Neural progenitor cell (in vitro differentiated cells): ENCODE results near the gene SYT17. TPM values are rescaled to one million over a fixed set of nuclear protein-coding genes. Genes with fewer than 3 reads are reported as not detected.

ENCODE experiments used
- DNase-seq: peaks from one replicate; pipeline ENCODE4 v3.0.0-alpha.2; 2016; ENCODE audit warnings: low spot score
- H2AFZ ChIP-seq: fragments of 200-600 bp; sonication (generic); replicated peaks from 2 replicates; pipeline ENCODE4 v1.6.1; 2016; ENCODE audit warnings: antibody characterized with exemption
- H3F3A ChIP-seq: fragments of 200-600 bp; sonication (generic); 2 replicates; pipeline ENCODE4 v1.6.1; 2016; ENCODE audit warnings: antibody characterized with exemption, low read depth
- H3K27ac ChIP-seq: fragments of 200-600 bp; sonication (generic); 2 replicates; pipeline ENCODE4 v1.5.1; 2016; ENCODE audit warnings: mild to moderate bottlenecking
- H3K27me3 ChIP-seq: fragments of 200-600 bp; sonication (generic); 2 replicates; pipeline ENCODE4 v1.6.1; 2016; ENCODE audit warnings: mild to moderate bottlenecking, moderate library complexity
- H3K36me3 ChIP-seq: fragments of 200-600 bp; sonication (generic); 2 replicates; pipeline ENCODE4 v1.5.1; 2016
- H3K4me1 ChIP-seq: fragments of 200-600 bp; sonication (generic); 2 replicates; pipeline ENCODE4 v1.6.1; 2016; ENCODE audit warnings: mixed run types
- H3K4me2 ChIP-seq: fragments of 200-600 bp; sonication (generic); 2 replicates; pipeline ENCODE4 v1.6.1; 2016
- H3K4me3 ChIP-seq: fragments of 200-600 bp; sonication (generic); 2 replicates; pipeline ENCODE4 v1.5.1; 2016
- H3K79me2 ChIP-seq: fragments of 200-600 bp; sonication (generic); 2 replicates; pipeline ENCODE4 v1.6.1; 2016; ENCODE audit warnings: low read depth
- H3K9ac ChIP-seq: fragments of 200-600 bp; sonication (generic); 2 replicates; pipeline ENCODE4 v1.6.1; 2016
- H3K9me3 ChIP-seq: fragments of 200-600 bp; sonication (generic); 2 replicates; pipeline ENCODE4 v1.5.1; 2016; ENCODE audit warnings: low read depth
- H4K20me1 ChIP-seq: fragments of 200-600 bp; sonication (generic); 2 replicates; pipeline ENCODE4 v1.6.1; 2016; ENCODE audit warnings: low read depth
- H3K27ac Mint-ChIP-seq: 3 replicates; pipeline ENCODE4 v1.8.0; 2021; ENCODE audit warnings: mixed read lengths
- H3K27me3 Mint-ChIP-seq: 2 replicates; pipeline ENCODE4 v1.8.0; 2022; ENCODE audit warnings: low read depth, mild to moderate bottlenecking, inconsistent platforms, moderate library complexity, mixed read lengths; ENCODE audit not compliant: insufficient read depth
- H3K36me3 Mint-ChIP-seq: 3 replicates; pipeline ENCODE4 v1.8.0; 2021; ENCODE audit warnings: mixed read lengths
- H3K4me1 Mint-ChIP-seq: 3 replicates; pipeline ENCODE4 v1.8.0; 2021; ENCODE audit warnings: mixed read lengths
- H3K4me3 Mint-ChIP-seq: 3 replicates; pipeline ENCODE4 v1.8.0; 2021; ENCODE audit warnings: mild to moderate bottlenecking, moderate library complexity, mixed read lengths
- H3K9me3 Mint-ChIP-seq: 3 replicates; pipeline ENCODE4 v1.8.0; 2020; ENCODE audit warnings: mixed read lengths
- EZH2 ChIP-seq: fragments of 200-600 bp; sonication (generic); IDR thresholded peaks from 2 replicates; pipeline ENCODE4 v1.6.1; 2017; ENCODE audit warnings: antibody characterized with exemption, mild to moderate bottlenecking, moderate library complexity
- EZH2phosphoT487 ChIP-seq: fragments of 200-600 bp; sonication (generic); IDR thresholded peaks from 2 replicates; pipeline ENCODE4 v1.6.1; 2017; ENCODE audit warnings: antibody characterized with exemption
- total RNA-seq: library from RNA; depleted of rRNA; stranded (reverse); fragments of >200 nt; gene quantifications from 2 replicates; pipeline ENCODE4 v1.2.3, GENCODE V29; 2015; ENCODE audit warnings: low replicate concordance
- TF ChIP-seq, protein P1 (sequence below): fragments of 200-600 bp; sonication (generic); IDR thresholded peaks from 2 replicates; pipeline ENCODE4 v1.5.1; 2017; ENCODE audit warnings: antibody characterized with exemption, mild to moderate bottlenecking

The SYT17 gene
- total RNA-seq, 1 donor from 2014 or later, result 7.2 TPM

GRCh38 chr16:19182481-19182880 is 14.4 kb downstream of the SYT17 start:
- Histone ChIP-seq H3K4me2 (no peak overlapping the region), H4K20me1 (no peaks in the 10 kb centered on the region), H3K4me3 (no peak overlapping the region), H3K79me2 (no peaks in the 10 kb centered on the region), H2AFZ (no peak overlapping the region), H3K4me1 (no peaks in the 10 kb centered on the region), H3F3A (no peaks in the 10 kb centered on the region), H3K9ac (no peak overlapping the region), H3K9me3 (no peaks in the 10 kb centered on the region), H3K36me3 (no peaks in the 10 kb centered on the region), H3K27ac (no peak overlapping the region), H3K27me3 (no peaks in the 10 kb centered on the region)
- peaks cover 24% of the 10 kb centered on the region for H3K36me3 Mint-ChIP-seq
- H3K4me3 Mint-ChIP-seq, result no peak overlapping the region
- peaks cover 11% of the 10 kb centered on the region for H3K4me1 Mint-ChIP-seq
- no peak overlapping the region for H3K27ac Mint-ChIP-seq
- H3K27me3 Mint-ChIP-seq, result peaks cover 2% of the 10 kb centered on the region
- no peaks in the 10 kb centered on the region for H3K9me3 Mint-ChIP-seq
- no peak for DNase-seq
- TF ChIP-seq EZH2, result no peak
- TF ChIP-seq, protein P1, sequence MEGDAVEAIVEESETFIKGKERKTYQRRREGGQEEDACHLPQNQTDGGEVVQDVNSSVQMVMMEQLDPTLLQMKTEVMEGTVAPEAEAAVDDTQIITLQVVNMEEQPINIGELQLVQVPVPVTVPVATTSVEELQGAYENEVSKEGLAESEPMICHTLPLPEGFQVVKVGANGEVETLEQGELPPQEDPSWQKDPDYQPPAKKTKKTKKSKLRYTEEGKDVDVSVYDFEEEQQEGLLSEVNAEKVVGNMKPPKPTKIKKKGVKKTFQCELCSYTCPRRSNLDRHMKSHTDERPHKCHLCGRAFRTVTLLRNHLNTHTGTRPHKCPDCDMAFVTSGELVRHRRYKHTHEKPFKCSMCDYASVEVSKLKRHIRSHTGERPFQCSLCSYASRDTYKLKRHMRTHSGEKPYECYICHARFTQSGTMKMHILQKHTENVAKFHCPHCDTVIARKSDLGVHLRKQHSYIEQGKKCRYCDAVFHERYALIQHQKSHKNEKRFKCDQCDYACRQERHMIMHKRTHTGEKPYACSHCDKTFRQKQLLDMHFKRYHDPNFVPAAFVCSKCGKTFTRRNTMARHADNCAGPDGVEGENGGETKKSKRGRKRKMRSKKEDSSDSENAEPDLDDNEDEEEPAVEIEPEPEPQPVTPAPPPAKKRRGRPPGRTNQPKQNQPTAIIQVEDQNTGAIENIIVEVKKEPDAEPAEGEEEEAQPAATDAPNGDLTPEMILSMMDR, result no peak
- TF ChIP-seq EZH2phosphoT487, result no peak

DNA sequence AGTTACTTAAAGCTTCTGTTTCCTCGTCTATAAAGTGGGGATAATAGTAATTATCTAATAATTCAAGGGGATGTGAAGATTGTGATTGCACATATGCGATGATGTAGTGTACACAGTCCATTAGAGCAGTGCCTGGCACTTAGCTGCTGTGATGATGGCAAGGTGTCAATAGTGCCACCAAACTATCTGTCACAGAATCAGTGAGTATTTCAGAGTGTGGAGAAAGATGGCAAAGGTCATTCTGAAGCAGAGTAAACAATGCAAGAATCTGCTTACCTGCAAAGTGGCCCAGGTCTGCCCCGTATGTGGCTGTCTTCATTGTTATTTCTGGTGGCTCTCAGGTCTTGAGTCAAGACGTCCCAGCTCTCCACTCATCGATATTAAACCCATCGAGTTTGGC is 15.1 kb downstream of the SYT17 start:
- Histone ChIP-seq H3K27ac (no peak overlapping the region), H4K20me1 (no peaks in the 10 kb centered on the region), H3F3A (no peaks in the 10 kb centered on the region), H3K27me3 (no peaks in the 10 kb centered on the region), H3K4me1 (no peaks in the 10 kb centered on the region), H3K79me2 (no peaks in the 10 kb centered on the region), H3K9ac (no peak overlapping the region), H3K4me3 (no peak overlapping the region), H3K4me2 (no peak overlapping the region), H3K36me3 (no peaks in the 10 kb centered on the region), H2AFZ (no peak overlapping the region), H3K9me3 (no peaks in the 10 kb centered on the region)
- H3K9me3 Mint-ChIP-seq, result no peaks in the 10 kb centered on the region
- H3K27me3 Mint-ChIP-seq, result peaks cover 2% of the 10 kb centered on the region
- H3K4me3 Mint-ChIP-seq, result no peak overlapping the region
- no peak overlapping the region for H3K27ac Mint-ChIP-seq
- H3K36me3 Mint-ChIP-seq, result peaks cover 29% of the 10 kb centered on the region
- H3K4me1 Mint-ChIP-seq, result peaks cover 10% of the 10 kb centered on the region
- no peak for DNase-seq
- TF ChIP-seq EZH2, result no peak
- TF ChIP-seq, protein P1, result no peak

DNA sequence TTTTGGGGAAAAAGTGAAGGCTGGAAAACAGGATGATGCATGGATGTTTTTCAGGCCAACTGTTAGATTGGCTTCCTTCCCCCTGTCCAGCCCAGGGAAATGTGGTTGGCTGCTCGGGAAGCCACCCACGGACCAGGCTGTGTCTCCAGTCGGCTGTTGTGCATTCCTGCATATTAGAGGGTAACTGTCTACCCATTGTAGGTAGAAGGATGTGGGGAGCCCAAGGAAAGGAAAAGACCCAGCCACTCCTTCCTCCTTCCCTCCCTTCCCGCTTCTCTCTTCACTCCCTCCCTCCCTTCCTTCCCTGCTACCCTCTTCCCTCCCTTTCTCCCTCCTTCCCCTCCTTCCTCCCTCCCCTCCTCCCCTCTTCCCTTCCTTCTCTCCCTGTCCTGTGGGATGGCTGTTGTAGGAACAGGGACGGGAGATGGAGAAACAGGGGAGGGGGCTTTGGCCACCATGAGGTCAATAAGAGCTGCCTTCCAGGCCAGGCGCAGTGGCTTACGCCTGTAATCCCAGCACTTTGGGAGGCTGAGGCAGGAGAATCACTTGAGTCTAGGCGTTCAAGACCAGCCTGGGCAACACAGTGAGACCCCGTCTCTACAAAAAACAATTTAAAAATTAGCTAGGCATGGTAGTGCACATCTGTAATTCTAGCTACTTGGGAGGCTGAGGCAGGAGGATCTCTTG is 16.9 kb downstream of the SYT17 start:
- DNase-seq, result no peak
- peaks cover 36% of the 10 kb centered on the region for H3K36me3 Mint-ChIP-seq
- no peaks in the 10 kb centered on the region for H3K4me1 ChIP-seq
- peaks cover 7% of the 10 kb centered on the region for H3K4me1 Mint-ChIP-seq
- no peak overlapping the region for H3K4me3 ChIP-seq
- no peaks in the 10 kb centered on the region for H4K20me1 ChIP-seq
- no peak overlapping the region for H3K9ac ChIP-seq
- H3K4me2 ChIP-seq, result no peak overlapping the region
- H3K79me2 ChIP-seq, result no peaks in the 10 kb centered on the region
- no peaks in the 10 kb centered on the region for H3K27me3 ChIP-seq
- H3K4me3 Mint-ChIP-seq, result no peak overlapping the region
- H3K36me3 ChIP-seq, result no peaks in the 10 kb centered on the region
- no peaks in the 10 kb centered on the region for H3K27me3 Mint-ChIP-seq
- H3K9me3 ChIP-seq, result no peaks in the 10 kb centered on the region
- no peak for TF ChIP-seq EZH2phosphoT487
- no peak for TF ChIP-seq EZH2
- TF ChIP-seq, protein P1, result no peak
- no peaks in the 10 kb centered on the region for H3K9me3 Mint-ChIP-seq
- H3K27ac Mint-ChIP-seq, result no peak overlapping the region
- no peak overlapping the region for H2AFZ ChIP-seq
- no peak overlapping the region for H3K27ac ChIP-seq
- H3F3A ChIP-seq, result no peaks in the 10 kb centered on the region
